SU-DHL-6 (cell line): Measurements from ENCODE around the gene NUP205.

ENCODE experiments used
- H2AFZ ChIP-seq: fragments of 200-600 bp; sonication (generic); 2 replicates; pipeline ENCODE4 v1.6.1; 2014; ENCODE audit warnings: low read depth, mild to moderate bottlenecking, moderate library complexity, mixed read lengths, antibody characterized with exemption, low read length; ENCODE audit not compliant: severe bottlenecking
- H3F3A ChIP-seq: fragments of 200-600 bp; shearing (Covaris generic); 2 replicates; pipeline ENCODE4 v1.6.0; 2016; ENCODE audit warnings: antibody characterized with exemption, mild to moderate bottlenecking; ENCODE audit not compliant: insufficient read depth
- H3K27ac ChIP-seq: fragments of 200-600 bp; sonication (generic); 2 replicates; pipeline ENCODE4 v1.5.1; 2016; ENCODE audit warnings: low read depth, mild to moderate bottlenecking, low read length, moderate library complexity, mixed read lengths
- H3K27me3 ChIP-seq: fragments of 200-600 bp; sonication (generic), shearing (Covaris generic); 2 replicates; pipeline ENCODE4 v1.6.0; 2014; ENCODE audit warnings: mild to moderate bottlenecking, low read length
- H3K36me3 ChIP-seq: fragments of 200-600 bp; sonication (generic); 2 replicates; pipeline ENCODE4 v1.6.1; 2014; ENCODE audit warnings: mild to moderate bottlenecking, low read length, mixed read lengths
- H3K4me2 ChIP-seq: fragments of 300-600, 200-600 bp; shearing (Covaris generic), sonication (generic); 2 replicates; pipeline ENCODE4 v1.6.0; 2014; ENCODE audit warnings: low read length, low read depth, mild to moderate bottlenecking; ENCODE audit not compliant: poor library complexity, severe bottlenecking
- H3K4me3 ChIP-seq: fragments of 200-600 bp; sonication (generic); 2 replicates; pipeline ENCODE4 v1.5.1; 2014; ENCODE audit warnings: antibody characterized with exemption, low read length, mild to moderate bottlenecking, mixed read lengths; ENCODE audit not compliant: insufficient read depth, poor library complexity, severe bottlenecking
- H3K79me2 ChIP-seq: fragments of 200-600 bp; sonication (generic); 2 replicates; pipeline ENCODE4 v1.6.1; 2014; ENCODE audit warnings: mild to moderate bottlenecking, low read length, moderate library complexity; ENCODE audit not compliant: insufficient read depth
- H3K9ac ChIP-seq: fragments of 200-600 bp; sonication (generic); 2 replicates; pipeline ENCODE4 v1.7.0; 2014; ENCODE audit warnings: mild to moderate bottlenecking, low read length
- H3K9me2 ChIP-seq: fragments of 200-600 bp; sonication (generic); replicated peaks from 2 replicates; pipeline ENCODE4 v1.6.1; 2014; ENCODE audit warnings: low read length; ENCODE audit not compliant: insufficient read depth
- H3K9me3 ChIP-seq: fragments of 200-600 bp; sonication (generic); 2 replicates; pipeline ENCODE4 v1.6.1; 2014; ENCODE audit warnings: low read length, mixed read lengths; ENCODE audit not compliant: insufficient read depth
- H4K20me1 ChIP-seq: fragments of 200-600 bp; sonication (generic); 2 replicates; pipeline ENCODE4 v1.6.1; 2014; ENCODE audit warnings: low read depth, mild to moderate bottlenecking, antibody characterized with exemption, low read length, moderate library complexity, mixed read lengths
- CTCF ChIP-seq: fragments of 200-600 bp; sonication (generic); IDR thresholded peaks from one replicate; pipeline ENCODE4 v1.5.1; 2017; ENCODE audit warnings: antibody characterized with exemption, mild to moderate bottlenecking, low read length, moderate library complexity; ENCODE audit not compliant: insufficient read depth, poor library complexity, severe bottlenecking
- EZH2phosphoT487 ChIP-seq: fragments of 200-600 bp; sonication (generic), shearing (Covaris generic); conservative IDR thresholded peaks from 2 replicates; pipeline ENCODE4 v1.6.1; 2018; ENCODE audit warnings: mild to moderate bottlenecking, antibody characterized with exemption, low read length, moderate library complexity, mixed read lengths

NUP205 gene

GRCh38 chr7:135602304-135602703 is 44.6 kb downstream of the NUP205 start:
- Histone ChIP-seq H3K36me3 (peaks cover 69% of the 10 kb centered on the region), H3K27ac (no peak overlapping the region)

DNA sequence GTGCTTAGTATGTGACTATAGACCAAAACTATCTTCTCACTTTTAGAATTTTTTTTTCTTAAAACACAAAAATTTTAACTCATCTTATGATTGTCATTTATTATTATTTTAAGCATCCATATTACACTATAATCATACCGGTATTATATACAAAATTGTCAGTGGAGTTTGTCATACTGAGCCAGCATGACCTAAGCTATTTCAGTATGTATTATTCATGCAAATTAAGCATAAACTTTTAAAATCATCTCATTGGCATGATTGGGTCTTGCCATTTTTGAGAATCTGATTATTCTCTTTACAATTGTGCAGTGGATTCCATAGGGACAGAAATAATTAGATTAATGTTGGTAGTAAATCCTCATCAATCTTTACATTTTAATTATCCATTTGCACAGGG is 58.4 kb downstream of the NUP205 start:
- Histone ChIP-seq H3K4me3 (no peak overlapping the region), H3K9me2 (no peaks in the 10 kb centered on the region), H3K27ac (no peak overlapping the region), H3F3A (peaks cover 10% of the 10 kb centered on the region; the same call in 1 of the 2 replicates), H2AFZ (no peak overlapping the region), H3K9me3 (no peaks in the 10 kb centered on the region), H3K4me2 (no peak overlapping the region), H3K36me3 (peaks cover 66% of the 10 kb centered on the region), H3K9ac (no peak overlapping the region), H3K27me3 (no peaks in the 10 kb centered on the region), H3K79me2 (no peaks in the 10 kb centered on the region), H4K20me1 (no peaks in the 10 kb centered on the region)
- TF ChIP-seq CTCF (no peak), EZH2phosphoT487 (no peak)

More at GRCh38 chr7:135602304-135602703, 44.6 kb downstream of the NUP205 start:
- no peaks in the 10 kb centered on the region for H3K9me2 ChIP-seq
- H3K27me3 ChIP-seq, result no peaks in the 10 kb centered on the region
- no peaks in the 10 kb centered on the region for H4K20me1 ChIP-seq
- no peak overlapping the region for H3K4me3 ChIP-seq
- H3K4me2 ChIP-seq, result no peak overlapping the region
- no peak overlapping the region for H3K9ac ChIP-seq
- H2AFZ ChIP-seq, result no peak overlapping the region
- 0 out of 2 replicates have a peak, but pooled peaks cover 4% of the 10 kb centered on the region for H3F3A ChIP-seq
- H3K79me2 ChIP-seq, result no peaks in the 10 kb centered on the region
- TF ChIP-seq CTCF (no peak), EZH2phosphoT487 (no peak)
- no peaks in the 10 kb centered on the region for H3K9me3 ChIP-seq

DNA sequence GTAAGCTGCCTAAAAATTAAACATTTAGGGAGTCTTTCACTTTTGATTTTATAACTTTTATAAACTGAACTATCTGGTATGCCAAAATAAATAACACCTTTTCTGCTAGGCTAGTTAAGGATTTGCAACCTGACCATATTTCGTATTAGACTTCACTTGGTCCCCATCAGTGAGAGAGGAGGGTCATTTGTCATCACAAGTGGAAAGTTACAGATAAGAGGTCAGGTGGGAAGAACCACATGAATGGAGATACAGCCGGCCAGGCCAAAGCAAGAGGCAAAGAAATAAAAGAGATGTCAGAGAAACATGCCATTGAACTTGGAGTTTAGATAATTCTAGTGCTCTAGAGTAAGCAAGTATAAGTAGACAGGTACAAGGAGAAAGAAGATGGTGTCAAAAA is 60.1 kb downstream of the NUP205 start:
- Histone ChIP-seq H3F3A (peaks cover 10% of the 10 kb centered on the region; the same call in 1 of the 2 replicates), H3K4me3 (no peak overlapping the region), H3K79me2 (no peaks in the 10 kb centered on the region), H3K36me3 (peaks cover 65% of the 10 kb centered on the region), H3K9ac (no peak overlapping the region), H2AFZ (no peak overlapping the region), H3K9me3 (no peaks in the 10 kb centered on the region), H3K4me2 (no peak overlapping the region), H4K20me1 (no peaks in the 10 kb centered on the region), H3K27me3 (no peaks in the 10 kb centered on the region), H3K9me2 (no peaks in the 10 kb centered on the region), H3K27ac (no peak overlapping the region)
- TF ChIP-seq CTCF (no peak), EZH2phosphoT487 (no peak)

DNA sequence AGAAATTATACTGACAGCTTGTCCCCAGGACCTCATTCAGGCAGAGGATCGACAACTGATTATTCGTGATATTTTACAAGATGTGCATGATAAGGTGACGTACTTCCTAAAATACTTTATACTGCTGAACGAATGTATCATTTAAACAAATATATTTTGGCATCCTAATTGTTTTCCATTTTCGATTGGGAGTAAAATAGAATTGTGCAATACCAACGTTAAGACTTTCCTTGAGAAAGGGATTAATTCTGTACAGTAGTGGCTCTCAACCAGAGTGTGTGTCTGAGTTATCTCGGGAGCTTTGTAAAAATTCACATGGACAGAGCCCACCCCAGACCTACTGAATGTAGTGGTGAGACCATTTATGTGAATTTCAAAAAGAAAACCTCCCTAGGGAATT is 60.8 kb downstream of the NUP205 start:
- Histone ChIP-seq H3K27ac (no peak overlapping the region), H3K36me3 (peaks cover 68% of the 10 kb centered on the region), H3K9ac (no peak overlapping the region), H3K27me3 (no peaks in the 10 kb centered on the region), H3K4me3 (no peak overlapping the region), H4K20me1 (no peaks in the 10 kb centered on the region), H3K4me2 (no peak overlapping the region), H3F3A (peaks cover 10% of the 10 kb centered on the region; the same call in 1 of the 2 replicates), H3K9me3 (no peaks in the 10 kb centered on the region), H3K79me2 (no peaks in the 10 kb centered on the region), H3K9me2 (no peaks in the 10 kb centered on the region), H2AFZ (no peak overlapping the region)
- TF ChIP-seq EZH2phosphoT487, result no peak
- no peak for TF ChIP-seq CTCF
